Liver (tissue), 9 donors: ENCODE results near the gene CDK11B. TPM values are rescaled to one million over a fixed set of nuclear protein-coding genes. Genes with fewer than 3 reads are reported as not detected.

Experiments
- DNase-seq: peaks from one replicate; pipeline ENCODE4 v3.0.0-alpha.2; 2017; ENCODE audit warnings: low spot score
- H3K27ac ChIP-seq, 2 donors: one replicate each; pipeline ENCODE4 v1.7.0; 2013; ENCODE audit warnings: inconsistent platforms in 2 of 2, low read length in 2 of 2, control low read depth in 1 of 2, low read depth in 1 of 2, mild to moderate bottlenecking in 1 of 2
- H3K27me3 ChIP-seq, 4 donors: one replicate each; pipeline versions ENCODE4 v1.6.1 to v1.7.0; 2013; ENCODE audit warnings: low read length in 3 of 4, inconsistent platforms in 1 of 4, mild to moderate bottlenecking in 1 of 4, moderate library complexity in 1 of 4; ENCODE audit not compliant: control insufficient read depth in 4 of 4, insufficient read depth in 4 of 4
- H3K36me3 ChIP-seq, 4 donors: one replicate each; pipeline versions ENCODE4 v1.6.1 to v1.7.0; 2013; ENCODE audit warnings: low read length in 3 of 4, mild to moderate bottlenecking in 3 of 4, low read depth in 1 of 4, moderate library complexity in 1 of 4; ENCODE audit not compliant: control insufficient read depth in 4 of 4, insufficient read depth in 3 of 4
- H3K4me1 ChIP-seq, 4 donors: one replicate each; pipeline versions ENCODE4 v1.6.1 to v1.7.0; 2013; ENCODE audit warnings: low read length in 3 of 4, mild to moderate bottlenecking in 3 of 4, moderate library complexity in 1 of 4; ENCODE audit not compliant: control insufficient read depth in 4 of 4, insufficient read depth in 4 of 4
- H3K4me3 ChIP-seq, 3 donors: one replicate each; pipeline versions ENCODE4 v1.6.1 to v1.7.0; 2013; ENCODE audit warnings: low read length in 3 of 3, control low read depth in 1 of 3, low read depth in 1 of 3, mild to moderate bottlenecking in 1 of 3
- H3K9ac ChIP-seq, 2 donors: one replicate each; pipeline ENCODE4 v1.7.0; 2013; ENCODE audit warnings: low read length in 2 of 2, mild to moderate bottlenecking in 2 of 2, moderate library complexity in 2 of 2, control low read depth in 1 of 2, low read depth in 1 of 2
- H3K9me3 ChIP-seq, 4 donors: one replicate each; pipeline versions ENCODE4 v1.6.1 to v1.7.0; 2013; ENCODE audit warnings: low read length in 3 of 4; ENCODE audit not compliant: control insufficient read depth in 4 of 4
- CTCF ChIP-seq: fragments of 150-350 bp; IDR thresholded peaks from 2 replicates; pipeline ENCODE4 v1.5.1; 2017; ENCODE audit warnings: improper control_type of control experiment, low read depth, low read length; ENCODE audit not compliant: missing input control
- EGR1 ChIP-seq, 2 donors: IDR thresholded peaks; 2 replicates each; pipeline ENCODE4 v1.6.1; 2016 to 2018; ENCODE audit warnings: antibody characterized with exemption in 2 of 2, low read depth in 2 of 2
- FOXA1 ChIP-seq: IDR thresholded peaks from 2 replicates; pipeline ENCODE4 v1.6.1; 2016; ENCODE audit warnings: antibody characterized with exemption
- FOXA2 ChIP-seq: IDR thresholded peaks from 2 replicates; pipeline ENCODE4 v1.6.1; 2016; ENCODE audit warnings: antibody characterized with exemption
- GABPA ChIP-seq, 2 donors: IDR thresholded peaks in 1 of 2; conservative IDR thresholded peaks in 1 of 2; 2 replicates each; pipeline ENCODE4 v1.6.1; 2016; ENCODE audit warnings: antibody characterized with exemption in 2 of 2, mild to moderate bottlenecking in 1 of 2, moderate library complexity in 1 of 2
- HNF4A ChIP-seq, 2 donors: conservative IDR thresholded peaks; 2 replicates each; pipeline ENCODE4 v1.6.1; 2016; ENCODE audit warnings: antibody characterized with exemption in 2 of 2, mild to moderate bottlenecking in 2 of 2
- HNF4G ChIP-seq: IDR thresholded peaks from 2 replicates; pipeline ENCODE4 v1.6.1; 2016; ENCODE audit warnings: antibody characterized with exemption
- NR2F2 ChIP-seq: IDR thresholded peaks from 2 replicates; pipeline ENCODE4 v1.6.1; 2016; ENCODE audit warnings: antibody characterized with exemption
- RAD21 ChIP-seq, 2 donors: IDR thresholded peaks; 2 replicates each; pipeline ENCODE4 v1.6.1; 2016; ENCODE audit warnings: antibody characterized with exemption in 2 of 2, mild to moderate bottlenecking in 2 of 2
- REST ChIP-seq: IDR thresholded peaks from 2 replicates; pipeline ENCODE4 v1.6.1; 2016; ENCODE audit warnings: antibody characterized with exemption, mild to moderate bottlenecking
- TAF1 ChIP-seq: conservative IDR thresholded peaks from 2 replicates; pipeline ENCODE4 v1.6.1; 2016; ENCODE audit warnings: antibody characterized with exemption, mild to moderate bottlenecking
- YY1 ChIP-seq: IDR thresholded peaks from 2 replicates; pipeline ENCODE4 v1.6.1; 2016; ENCODE audit warnings: antibody characterized with exemption, mild to moderate bottlenecking
- WGBS: extraction: QIAGEN DNeasy Blood & Tissue Kit; methylation state at CpG from one replicate; pipeline ENCODE4 v1.1.7; 2013; 5-methylcytosine and 5-hydroxymethylcytosine counted together
- polyA plus RNA-seq, 2 donors: library from polyadenylated mRNA; stranded (reverse) in 1 of 2; unstranded in 1 of 2; fragments of 200-250 nt in 1 of 2; fragments of >200 nt in 1 of 2; fragmentation: Nextera tagmentation in 1 of 2; extraction: Ambion mirVana in 1 of 2; gene quantifications; one replicate each; pipeline versions ENCODE4 v1.2.1 to v1.2.3, GENCODE V29; 2013 to 2015
- total RNA-seq, 2 donors: library from RNA; depleted of rRNA; stranded (reverse); fragments of >200 nt; gene quantifications; one replicate each; pipeline ENCODE4 v1.2.3, GENCODE V29; 2014
- TF ChIP-seq, protein P1 (sequence below): IDR thresholded peaks from 2 replicates; pipeline ENCODE4 v1.6.1; 2016; ENCODE audit warnings: antibody characterized with exemption
- TF ChIP-seq, protein P2 (sequence below): IDR thresholded peaks from 2 replicates; pipeline ENCODE4 v1.6.1; 2016; ENCODE audit warnings: antibody characterized with exemption
- TF ChIP-seq, protein P3 (sequence below): IDR thresholded peaks from 2 replicates; pipeline ENCODE4 v1.6.1; 2016; ENCODE audit warnings: antibody characterized with exemption
- donor health status: healthy.
- donor health status: healthy.
- donor health status: healthy.
- donor health status: healthy.
- donor health status: healthy.

Gene CDK11B
- total and polyA plus RNA-seq, 4 donors = 5.1 to 12.2 (median 7.4) TPM

DNA sequence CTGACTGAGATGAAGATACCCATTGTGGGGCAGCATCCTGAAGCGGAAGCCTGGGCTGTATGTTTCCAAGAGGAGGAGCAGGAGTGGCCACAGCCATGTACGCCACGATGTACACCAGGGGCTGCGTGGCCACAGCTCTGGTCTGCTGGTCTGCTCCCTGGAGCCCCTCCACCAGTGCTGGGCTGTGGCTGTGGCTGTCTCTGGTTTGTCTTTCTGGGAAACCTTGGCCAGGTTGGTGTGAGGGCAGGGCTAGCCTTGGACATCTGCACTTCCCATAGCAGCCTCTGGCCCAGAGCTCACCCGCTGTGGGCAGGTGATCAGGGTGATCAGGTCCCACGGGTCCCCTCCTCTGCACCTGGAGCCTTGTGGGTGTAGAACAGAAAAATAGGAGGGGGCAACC lies 40.9 kb downstream of the CDK11B start:
- Histone ChIP-seq H3K27ac (no peak overlapping the region), H3K9ac (no peak overlapping the region), H3K4me1 (peaks cover 11 to 54% (median 44%) of the 10 kb centered on the region in 4 donors), H3K27me3 (no peaks in the 10 kb centered on the region), H3K4me3 (no peak overlapping the region), H3K9me3 (no peaks in the 10 kb centered on the region), H3K36me3 (peaks cover 0 to 6% (median 0%) of the 10 kb centered on the region in 4 donors)
- TF ChIP-seq, protein P1, sequence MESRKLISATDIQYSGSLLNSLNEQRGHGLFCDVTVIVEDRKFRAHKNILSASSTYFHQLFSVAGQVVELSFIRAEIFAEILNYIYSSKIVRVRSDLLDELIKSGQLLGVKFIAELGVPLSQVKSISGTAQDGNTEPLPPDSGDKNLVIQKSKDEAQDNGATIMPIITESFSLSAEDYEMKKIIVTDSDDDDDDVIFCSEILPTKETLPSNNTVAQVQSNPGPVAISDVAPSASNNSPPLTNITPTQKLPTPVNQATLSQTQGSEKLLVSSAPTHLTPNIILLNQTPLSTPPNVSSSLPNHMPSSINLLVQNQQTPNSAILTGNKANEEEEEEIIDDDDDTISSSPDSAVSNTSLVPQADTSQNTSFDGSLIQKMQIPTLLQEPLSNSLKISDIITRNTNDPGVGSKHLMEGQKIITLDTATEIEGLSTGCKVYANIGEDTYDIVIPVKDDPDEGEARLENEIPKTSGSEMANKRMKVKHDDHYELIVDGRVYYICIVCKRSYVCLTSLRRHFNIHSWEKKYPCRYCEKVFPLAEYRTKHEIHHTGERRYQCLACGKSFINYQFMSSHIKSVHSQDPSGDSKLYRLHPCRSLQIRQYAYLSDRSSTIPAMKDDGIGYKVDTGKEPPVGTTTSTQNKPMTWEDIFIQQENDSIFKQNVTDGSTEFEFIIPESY = no peak
- TF ChIP-seq NR2F2 = no peak
- TF ChIP-seq TAF1 = no peak
- TF ChIP-seq CTCF = no peak
- TF ChIP-seq, protein P2, sequence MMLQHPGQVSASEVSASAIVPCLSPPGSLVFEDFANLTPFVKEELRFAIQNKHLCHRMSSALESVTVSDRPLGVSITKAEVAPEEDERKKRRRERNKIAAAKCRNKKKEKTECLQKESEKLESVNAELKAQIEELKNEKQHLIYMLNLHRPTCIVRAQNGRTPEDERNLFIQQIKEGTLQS = no peak
- no peak for TF ChIP-seq YY1
- TF ChIP-seq RAD21 (IDR thresholded peaks at IDR 0.05) = no peak
- TF ChIP-seq, protein P3, sequence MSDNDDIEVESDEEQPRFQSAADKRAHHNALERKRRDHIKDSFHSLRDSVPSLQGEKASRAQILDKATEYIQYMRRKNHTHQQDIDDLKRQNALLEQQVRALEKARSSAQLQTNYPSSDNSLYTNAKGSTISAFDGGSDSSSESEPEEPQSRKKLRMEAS = no peak
- no peak for TF ChIP-seq FOXA1
- no peak for TF ChIP-seq EGR1 (IDR thresholded peaks at IDR 0.05; ENCODE audit: low read depth in 2 of 2)
- TF ChIP-seq HNF4G = no peak
- no peak for TF ChIP-seq HNF4A (conservative IDR thresholded peaks at IDR 0.05)
- no peak for TF ChIP-seq FOXA2
- no peak for TF ChIP-seq GABPA (IDR thresholded peaks at IDR 0.05 in 1 of 2, conservative IDR thresholded peaks at IDR 0.05 in 1 of 2)
- no peak for DNase-seq
- 93% methylated on average over 6 of the region's 6 CpGs for WGBS

DNA sequence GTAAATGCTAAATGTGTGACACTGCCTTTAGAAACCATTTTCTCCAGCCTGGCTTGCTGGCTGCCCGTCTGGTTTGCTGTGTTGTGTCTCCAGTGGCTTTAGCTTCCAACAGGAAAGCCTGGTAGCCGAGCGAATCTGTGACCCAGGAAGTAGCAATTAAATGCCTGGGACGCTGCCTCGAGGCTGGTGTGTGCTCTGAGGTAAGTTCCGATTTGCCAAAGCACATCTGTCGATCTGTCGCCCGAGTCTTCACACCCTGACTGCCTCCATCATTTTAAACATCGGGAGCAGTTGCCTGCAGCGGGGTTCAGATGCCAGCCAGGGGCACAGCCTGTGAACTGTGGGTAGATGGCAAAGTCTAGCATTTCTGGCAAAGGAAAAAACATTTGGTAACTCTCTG lies 41.3 kb downstream of the CDK11B start:
- TF ChIP-seq, protein P3 = no peak
- no peak for TF ChIP-seq NR2F2
- Histone ChIP-seq H3K36me3 (peaks cover 0 to 6% (median 0%) of the 10 kb centered on the region in 4 donors), H3K4me3 (no peak overlapping the region), H3K27me3 (no peaks in the 10 kb centered on the region), H3K9me3 (no peaks in the 10 kb centered on the region), H3K9ac (no peak overlapping the region), H3K27ac (no peak overlapping the region), H3K4me1 (peaks cover 11 to 54% (median 44%) of the 10 kb centered on the region in 4 donors)
- WGBS = 85% methylated on average over 11 of the region's 11 CpGs
- no peak for DNase-seq

DNA sequence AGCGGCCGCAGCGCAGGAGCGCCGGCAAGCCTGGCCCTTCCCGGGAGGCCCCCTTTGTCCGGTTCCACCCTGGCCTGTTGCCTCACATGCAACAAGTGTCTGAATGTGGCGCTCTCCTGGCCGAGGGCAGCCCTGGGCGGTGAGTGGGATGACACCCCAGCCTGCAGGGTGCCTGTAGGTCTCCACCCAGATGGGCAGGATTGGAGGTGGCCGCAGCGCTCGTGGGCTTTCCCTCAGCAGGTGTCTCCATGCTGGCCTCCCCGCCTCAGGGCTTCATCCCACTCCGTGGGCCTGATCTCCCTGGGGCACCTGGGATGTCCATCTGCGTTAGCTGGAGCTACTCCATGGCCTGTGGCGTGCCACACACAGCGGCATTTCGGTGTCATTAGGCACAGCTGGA lies 42.0 kb downstream of the CDK11B start:
- Histone ChIP-seq H3K36me3 (peaks cover 0 to 6% (median 0%) of the 10 kb centered on the region in 4 donors), H3K27me3 (no peaks in the 10 kb centered on the region), H3K27ac (no peak overlapping the region), H3K9ac (peak overlapping the region in 1 of 2 donors; percentile 4), H3K4me1 (peaks cover 11 to 54% (median 44%) of the 10 kb centered on the region in 4 donors), H3K4me3 (peak overlapping the region; percentile 53 to 97 (median 72)), H3K9me3 (no peaks in the 10 kb centered on the region)
- no peak for DNase-seq
- 81% methylated on average over 19 of the region's 19 CpGs for WGBS
- TF ChIP-seq HNF4G = no peak
- TF ChIP-seq NR2F2 = no peak
- TF ChIP-seq REST = no peak
- no peak for TF ChIP-seq TAF1
- TF ChIP-seq, protein P3 = no peak
- no peak for TF ChIP-seq CTCF
- no peak for TF ChIP-seq EGR1 (IDR thresholded peaks at IDR 0.05; ENCODE audit: low read depth in 2 of 2)
